H1 (cell line): ENCODE measurements around the gene EFHB. TPM values are rescaled to one million over a fixed set of nuclear protein-coding genes. Genes with fewer than 3 reads are reported as not detected.

Experiments used
- CTCF ChIA-PET: fragments of 300-600 bp; sonication (Branson Sonifier 250); formaldehyde crosslinking; loops from one replicate; lab custom pipeline; 2021; ENCODE audit not compliant: partially characterized antibody; lab: Charles Lee
- POLR2A ChIA-PET: fragments of 300-600 bp; sonication (Branson Sonifier 250); formaldehyde crosslinking; loops from one replicate; lab custom pipeline; 2021; ENCODE audit warnings: inconsistent platforms; ENCODE audit not compliant: partially characterized antibody; lab: Charles Lee
- DNase-seq, 2 experiments: peaks; one replicate each; pipeline versions ENCODE4 v3.0.0 to v3.0.0-alpha.2; 2010 to 2022; ENCODE audit warnings: low spot score in 2 of 2, low read depth in 1 of 2, mixed read lengths in 1 of 2
- FAIRE-seq: peaks from 2 replicates; lab custom pipeline; 2011; peaks lifted over from hg19 to GRCh38; lab: Jason Lieb, UNC
- H2AFZ ChIP-seq: 2 replicates; pipeline ENCODE4 v1.8.1; 2012; ENCODE audit warnings: low read length, inconsistent platforms
- H2AK5ac ChIP-seq: 2 replicates; pipeline ENCODE4 v1.6.1; 2013; ENCODE audit warnings: low read depth, low read length
- H2BK120ac ChIP-seq: replicated peaks from 2 replicates; pipeline ENCODE3; 2013; ENCODE audit warnings: low read depth, low read length, inconsistent platforms
- H2BK12ac ChIP-seq: 2 replicates; pipeline ENCODE4 v1.6.1; 2013; ENCODE audit warnings: low read depth, low read length
- H2BK15ac ChIP-seq: 2 replicates; pipeline ENCODE4 v1.6.1; 2013; ENCODE audit warnings: low read length
- H2BK20ac ChIP-seq: 2 replicates; pipeline ENCODE4 v1.6.1; 2013; ENCODE audit warnings: low read length
- H2BK5ac ChIP-seq: 2 replicates; pipeline ENCODE4 v1.6.1; 2013; ENCODE audit warnings: low read depth, low read length
- H3K14ac ChIP-seq: 2 replicates; pipeline ENCODE4 v1.6.1; 2013; ENCODE audit warnings: inconsistent platforms; ENCODE audit not compliant: insufficient read length
- H3K18ac ChIP-seq: 2 replicates; pipeline ENCODE4 v1.6.1; 2013; ENCODE audit warnings: low read length; ENCODE audit errors: extremely low read depth
- H3K23ac ChIP-seq: 2 replicates; pipeline ENCODE4 v1.6.1; 2013; ENCODE audit warnings: inconsistent platforms; ENCODE audit not compliant: insufficient read length
- H3K23me2 ChIP-seq: 2 replicates; pipeline ENCODE4 v1.6.1; 2013; ENCODE audit warnings: low read depth, low read length
- H3K27ac ChIP-seq: 2 replicates; pipeline ENCODE4 v1.6.1; 2011; ENCODE audit warnings: low read depth, low read length, inconsistent platforms
- H3K27me3 ChIP-seq, 4 experiments: replicated peaks in 1 of 4; 1 replicate in 1 of 4; 2 replicates in 3 of 4; pipeline versions ENCODE4 v1.6.1 to v1.8.1; 2011 to 2013; ENCODE audit warnings: low read length in 3 of 4, mild to moderate bottlenecking in 3 of 4, inconsistent platforms in 2 of 4, mixed read lengths in 2 of 4, moderate library complexity in 1 of 4; ENCODE audit not compliant: control insufficient read depth in 3 of 4, insufficient read depth in 3 of 4; ENCODE audit errors: extremely low read depth in 1 of 4
- H3K36me3 ChIP-seq, 4 experiments: 2 replicates each; pipeline versions ENCODE4 v1.6.1 to v1.8.1; 2011 to 2013; ENCODE audit warnings: mild to moderate bottlenecking in 4 of 4, low read length in 3 of 4, moderate library complexity in 2 of 4, control low read depth in 1 of 4, inconsistent platforms in 1 of 4; ENCODE audit not compliant: insufficient read depth in 4 of 4, control insufficient read depth in 2 of 4
- H3K4ac ChIP-seq: replicated peaks from 2 replicates; pipeline ENCODE3; 2013; ENCODE audit warnings: low read length, low read depth, mixed read lengths, inconsistent platforms; ENCODE audit not compliant: insufficient read length
- H3K4me1 ChIP-seq, 4 experiments: replicated peaks in 1 of 4; 1 replicate in 1 of 4; 2 replicates in 3 of 4; pipeline versions ENCODE4 v1.6.1 to v1.8.1; 2011 to 2013; ENCODE audit warnings: low read length in 3 of 4, inconsistent platforms in 2 of 4, mixed read lengths in 1 of 4; ENCODE audit not compliant: insufficient read depth in 4 of 4, control insufficient read depth in 3 of 4
- H3K4me2 ChIP-seq, 2 experiments: 2 replicates each; pipeline versions ENCODE4 v1.6.1 to v1.8.1; 2011 to 2013; ENCODE audit warnings: low read depth in 2 of 2, low read length in 2 of 2, control low read depth in 1 of 2, inconsistent platforms in 1 of 2, mild to moderate bottlenecking in 1 of 2; ENCODE audit not compliant: insufficient read depth in 1 of 2
- H3K4me3 ChIP-seq, 4 experiments: fragments of 200-600, 300-600 bp in 1 of 4; sonication (generic), shearing (Covaris generic), sonication (Bioruptor Twin) in 1 of 4; 2 replicates each; pipeline versions ENCODE4 v1.5.1 to v1.8.1; 2011 to 2016; ENCODE audit warnings: low read length in 4 of 4, low read depth in 3 of 4, control low read depth in 2 of 4, inconsistent platforms in 2 of 4, mild to moderate bottlenecking in 2 of 4, mixed read lengths in 1 of 4, moderate library complexity in 1 of 4; ENCODE audit not compliant: insufficient read depth in 2 of 4; ENCODE audit errors: extremely low read depth in 1 of 4
- H3K56ac ChIP-seq: replicated peaks from 2 replicates; pipeline ENCODE3; 2013; ENCODE audit warnings: low read depth, mild to moderate bottlenecking, mixed read lengths, low read length, inconsistent platforms; ENCODE audit not compliant: insufficient read length
- H3K79me1 ChIP-seq: 2 replicates; pipeline ENCODE4 v1.6.1; 2013; ENCODE audit warnings: low read depth, low read length, control low read depth
- H3K79me2 ChIP-seq, 2 experiments: 2 replicates each; pipeline versions ENCODE4 v1.6.1 to v1.8.1; 2012 to 2013; ENCODE audit warnings: low read length in 2 of 2, mild to moderate bottlenecking in 2 of 2, inconsistent platforms in 1 of 2; ENCODE audit not compliant: insufficient read depth in 2 of 2, control insufficient read depth in 1 of 2
- H3K9ac ChIP-seq, 4 experiments: replicated peaks in 1 of 4; 1 replicate in 1 of 4; 2 replicates in 3 of 4; pipeline versions ENCODE4 v1.6.1 to v1.8.1; 2011 to 2013; ENCODE audit warnings: low read depth in 3 of 4, low read length in 3 of 4, control low read depth in 2 of 4, mild to moderate bottlenecking in 2 of 4, moderate library complexity in 2 of 4, inconsistent platforms in 1 of 4; ENCODE audit errors: extremely low read depth in 1 of 4
- H3K9me3 ChIP-seq, 2 experiments: 2 replicates each; pipeline versions ENCODE4 v1.6.1 to v1.8.1; 2012 to 2013; ENCODE audit warnings: mild to moderate bottlenecking in 2 of 2, moderate library complexity in 2 of 2, control low read depth in 1 of 2, inconsistent platforms in 1 of 2, low read depth in 1 of 2, low read length in 1 of 2, mixed read lengths in 1 of 2; ENCODE audit not compliant: insufficient read depth in 2 of 2
- H4K20me1 ChIP-seq, 2 experiments: replicated peaks in 1 of 2; 2 replicates each; pipeline versions ENCODE3 to v1.8.1; 2011 to 2013; ENCODE audit warnings: inconsistent platforms in 2 of 2, low read length in 2 of 2, mild to moderate bottlenecking in 1 of 2; ENCODE audit not compliant: insufficient read depth in 2 of 2, control insufficient read depth in 1 of 2
- H4K5ac ChIP-seq: 2 replicates; pipeline ENCODE4 v1.6.1; 2013; ENCODE audit warnings: low read length, low read depth, mixed read lengths, inconsistent platforms; ENCODE audit not compliant: insufficient read length
- H4K8ac ChIP-seq: 2 replicates; pipeline ENCODE4 v1.8.0; 2013; ENCODE audit warnings: mild to moderate bottlenecking, moderate library complexity, low read length, inconsistent platforms; ENCODE audit not compliant: insufficient read depth; ENCODE audit errors: extremely low read depth
- H4K91ac ChIP-seq: replicated peaks from 2 replicates; pipeline ENCODE3; 2013; ENCODE audit warnings: low read length, mixed read lengths, inconsistent platforms; ENCODE audit not compliant: insufficient read length
- GABPA ChIP-seq: IDR thresholded peaks from 2 replicates; pipeline ENCODE4 v1.6.1; 2011; ENCODE audit warnings: mild to moderate bottlenecking, low read length, moderate library complexity, borderline replicate concordance; ENCODE audit not compliant: insufficient read depth
- WGBS, 2 experiments: shearing (Covaris generic) in 1 of 2; methylation state at CpG; one replicate each; pipeline versions ENCODE4 v1.1.6 to v1.1.7; 2013 to 2015; ENCODE audit warnings: low lambda C conversion rate in 2 of 2, mixed read lengths in 2 of 2, inconsistent platforms in 1 of 2, low coverage in 1 of 2, missing lambda C conversion rate in 1 of 2; ENCODE audit not compliant: insufficient replicate concordance in 2 of 2, insufficient coverage in 1 of 2, insufficient read length in 1 of 2; ENCODE audit errors: extremely low coverage in 1 of 2, missing lambda C conversion rate in 1 of 2; 5-methylcytosine and 5-hydroxymethylcytosine counted together
- polyA plus RNA-seq, 7 experiments: library from polyadenylated mRNA; depleted of rRNA in 3 of 7; stranded (reverse) in 5 of 7; unstranded in 2 of 7; fragments of >200 nt in 5 of 7; fragments of 200-250 nt in 2 of 7; gene quantifications; 1 replicate in 5 of 7; 2 replicates in 1 of 7; 4 replicates in 1 of 7; pipeline versions ENCODE4 v1.2.1 to v1.2.3, GENCODE V29; 2011 to 2013; ENCODE audit warnings: missing spikeins in 2 of 7, mixed read lengths in 2 of 7
- total RNA-seq: library from RNA; stranded (reverse); fragmentation: NEBNext Ultra II Directional; extraction: Animal tissue kit (Norgen Biotek cat#: 25700); gene quantifications from 2 replicates; pipeline ENCODE4 v1.2.1, GENCODE V29; 2021

Gene EFHB
- total and polyA plus RNA-seq, 2 of the 8 experiments (the other 6 are each of a cell fraction or from before 2014, with no cell fraction given), result 0.12 to 1.3 TPM

DNA sequence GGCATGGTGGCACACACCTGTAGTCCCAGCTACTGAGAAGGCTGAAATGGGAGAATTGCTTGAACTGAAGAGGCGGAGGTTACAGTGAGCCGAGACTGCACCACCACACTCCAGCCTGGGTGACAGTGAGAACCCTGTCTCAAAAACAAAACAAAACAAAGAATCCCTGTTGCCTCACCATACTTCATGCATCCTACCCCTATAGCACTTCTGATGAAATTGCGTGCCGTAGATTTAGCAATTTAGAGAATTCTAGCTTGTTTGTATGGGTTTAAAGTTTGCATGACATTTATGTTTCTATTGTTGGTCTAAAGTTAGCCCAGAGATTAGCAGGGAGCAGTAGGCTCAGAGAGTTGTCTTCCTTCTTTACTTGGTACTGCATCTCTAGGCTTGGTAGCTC, 20.7 kb upstream of the EFHB start:
- no peak overlapping the region for H2BK12ac ChIP-seq
- no peak overlapping the region for H3K27ac ChIP-seq
- H3K27me3 ChIP-seq, result no peaks in the 10 kb centered on the region
- no peak overlapping the region for H3K56ac ChIP-seq
- WGBS, 2 experiments, result 89% methylated on average over 4 of the region's 4 CpGs; no CpG with 5 or more reads in 1 of the 2 experiments
- no peak overlapping the region for H4K8ac ChIP-seq
- no peak overlapping the region for H3K23ac ChIP-seq
- ChIA-PET POLR2A (interaction anchor here (1.2 to 1.4 kb wide), 3 partner anchors 9 to 16 kb away, joined by 3 to 4 read pairs (median 3); no protein-coding TSS in a partner anchor), CTCF (no interaction called here)
- H3K9ac ChIP-seq, result no peak overlapping the region
- H2BK20ac ChIP-seq, result no peak overlapping the region
- peaks cover 3 to 58% (median 22%) of the 10 kb centered on the region in 4 experiments; a peak in 7 of 8 replicates for H3K36me3 ChIP-seq
- H3K4ac ChIP-seq, result no peak overlapping the region
- no peak overlapping the region for H2BK120ac ChIP-seq
- peaks cover 7% of the 10 kb centered on the region for H3K79me1 ChIP-seq
- H3K4me2 ChIP-seq, result no peak overlapping the region
- DNase-seq (no peak), FAIRE-seq (no peak)
- no peaks in the 10 kb centered on the region for H3K23me2 ChIP-seq
- no peak overlapping the region for H2AFZ ChIP-seq
- H3K18ac ChIP-seq, result no peak overlapping the region
- no peak overlapping the region for H2BK5ac ChIP-seq
- no peak overlapping the region for H3K14ac ChIP-seq
- H2AK5ac ChIP-seq, result no peak overlapping the region
- H3K4me3 ChIP-seq, result no peak overlapping the region
- no peak overlapping the region for H4K5ac ChIP-seq
- no peaks in the 10 kb centered on the region; a peak in 2 of 7 replicates for H3K4me1 ChIP-seq
- no peak overlapping the region for H4K91ac ChIP-seq
- H2BK15ac ChIP-seq, result no peak overlapping the region
- no peaks in the 10 kb centered on the region for H3K9me3 ChIP-seq
- H3K79me2 ChIP-seq, result peaks cover 18 to 100% of the 10 kb centered on the region in 2 experiments
- peaks cover 6% of the 10 kb centered on the region in 2 experiments for H4K20me1 ChIP-seq
- TF ChIP-seq GABPA, result no peak
